Activated T-cell treated with anti-CD3 and anti-CD28 coated beads for 48 hours (primary cell): Measurements from ENCODE around the gene UBE3D.
"Not testable (repeated sequence)": the region's sequence is repeated elsewhere in the genome, so short reads cannot be mapped to it uniquely, and the experiment has no call there.

ENCODE experiments used
- DNase-seq: peaks from one replicate; pipeline ENCODE4 v3.0.0-alpha.2; 2020; ENCODE audit warnings: low read depth

The UBE3D gene

GRCh38 chr6:82978362-82978945 lies 87.2 kb downstream of the UBE3D start:
- no peak for DNase-seq

GRCh38 chr6:82976179-82976578 lies 89.5 kb downstream of the UBE3D start:
- DNase-seq: no peak

- no peak for DNase-seq
These were observed 93.7 kb downstream of the UBE3D start for GRCh38 chr6:82971877-82972460.

- DNase-seq: no peak
These were observed 94.8 kb downstream of the UBE3D start for GRCh38 chr6:82970839-82971238.

GRCh38 chr6:82968708-82969107 lies 96.9 kb downstream of the UBE3D start:
- DNase-seq: no peak

GRCh38 chr6:82963191-82963925 lies 102.3 kb downstream of the UBE3D start:
- no peak for DNase-seq

- DNase-seq: no peak
These were observed 106.2 kb downstream of the UBE3D start for GRCh38 chr6:82959385-82959941.

- no peak for DNase-seq
These were observed 107.1 kb downstream of the UBE3D start for GRCh38 chr6:82958551-82958950.

- no peak for DNase-seq
These were observed 107.8 kb downstream of the UBE3D start for GRCh38 chr6:82957868-82958245.

- DNase-seq: no peak
These were observed 108.3 kb downstream of the UBE3D start for GRCh38 chr6:82957171-82957867.

GRCh38 chr6:82955841-82956240 lies 109.8 kb downstream of the UBE3D start:
- DNase-seq: no peak

GRCh38 chr6:82954937-82955577 lies 110.6 kb downstream of the UBE3D start:
- no peak for DNase-seq

GRCh38 chr6:82954356-82954755 lies 111.3 kb downstream of the UBE3D start:
- no peak for DNase-seq

GRCh38 chr6:82953871-82954270 lies 111.8 kb downstream of the UBE3D start:
- no peak for DNase-seq

GRCh38 chr6:82951935-82952334 lies 113.7 kb downstream of the UBE3D start:
- no peak for DNase-seq

GRCh38 chr6:82951389-82951788 lies 114.3 kb downstream of the UBE3D start:
- no peak for DNase-seq

- DNase-seq: not testable (repeated sequence)
These were observed 134.7 kb downstream of the UBE3D start for GRCh38 chr6:82930915-82931314.

- no peak for DNase-seq
These were observed 140.7 kb downstream of the UBE3D start for GRCh38 chr6:82924799-82925535.

- no peak for DNase-seq
These were observed 144.4 kb downstream of the UBE3D start for GRCh38 chr6:82921258-82921657.

GRCh38 chr6:82917346-82918064 lies 148.1 kb downstream of the UBE3D start:
- no peak for DNase-seq

- no peak for DNase-seq
These were observed 150.0 kb downstream of the UBE3D start for GRCh38 chr6:82915666-82916065.
